Body of pancreas (tissue), 4 donors: ENCODE results near the gene TAS2R16. TPM values are rescaled to one million over a fixed set of nuclear protein-coding genes. Genes with fewer than 3 reads are reported as not detected.

ENCODE experiments used
- ATAC-seq: fragments of 150-250 bp; one replicate; pipeline ENCODE4 v1.9.1; 2016
- DNase-seq, 4 donors: peaks; one replicate each; pipeline ENCODE4 v3.0.0-alpha.2; 2019
- H3K27ac ChIP-seq, 4 donors: fragments of 200-600 bp; sonication (generic); 1 replicate in 3 of 4; 2 replicates in 1 of 4; pipeline versions ENCODE4 v1.5.1 to v1.6.1; 2016 to 2019; ENCODE audit warnings: mild to moderate bottlenecking in 1 of 4, mixed read lengths in 1 of 4, moderate library complexity in 1 of 4
- H3K27me3 ChIP-seq, 2 donors: fragments of 200-600 bp; sonication (generic); one replicate each; pipeline ENCODE4 v1.6.0; 2016; ENCODE audit warnings: mild to moderate bottlenecking in 1 of 2
- H3K36me3 ChIP-seq, 2 donors: fragments of 200-600 bp; sonication (generic); replicated peaks in 1 of 2; 2 replicates each; pipeline ENCODE4 v1.5.1; 2016; ENCODE audit warnings: low read depth in 2 of 2; ENCODE audit not compliant: insufficient read depth in 1 of 2
- H3K4me1 ChIP-seq: fragments of 200-600 bp; sonication (generic); one replicate; pipeline ENCODE4 v1.6.0; 2016
- H3K4me3 ChIP-seq, 2 donors: fragments of 200-600 bp; sonication (generic); 1 replicate in 1 of 2; 2 replicates in 1 of 2; pipeline ENCODE4 v1.5.1; 2016 to 2019
- H3K9me3 ChIP-seq, 3 donors: fragments of 200-600 bp; sonication (generic); 1 replicate in 2 of 3; 2 replicates in 1 of 3; pipeline ENCODE4 v1.5.1; 2016
- POLR2A ChIP-seq, 3 donors: fragments of 450-650 bp; IDR thresholded peaks; one replicate each; pipeline ENCODE4 v1.6.1; 2016; ENCODE audit warnings: antibody characterized with exemption in 3 of 3, mild to moderate bottlenecking in 2 of 3
- WGBS, 2 donors: methylation state at CpG; one replicate each; pipeline ENCODE4 v1.1.5; 2017; 5-methylcytosine and 5-hydroxymethylcytosine counted together
- intact Hi-C: fragments of 100-400 bp; cut with DNase I; formaldehyde crosslinking; loops from one replicate; pipeline ENCODE4 v1.15.1; 2023
- total RNA-seq, 2 donors: library from RNA; depleted of rRNA; stranded (reverse); fragments of >200 nt; gene quantifications; one replicate each; pipeline ENCODE4 v1.1.0, GENCODE V29; 2016
- TF ChIP-seq, protein P1 (sequence below), 7 experiments: fragments of 450-650 bp in 4 of 7; fragments of 200-600 bp in 3 of 7; sonication (generic) in 3 of 7; IDR thresholded peaks; one replicate each; pipeline ENCODE4 v1.5.1; 2016 to 2019; ENCODE audit warnings: antibody characterized with exemption in 7 of 7

Gene TAS2R16
- total RNA-seq, 2 donors from 2014 or later = not detected

DNA sequence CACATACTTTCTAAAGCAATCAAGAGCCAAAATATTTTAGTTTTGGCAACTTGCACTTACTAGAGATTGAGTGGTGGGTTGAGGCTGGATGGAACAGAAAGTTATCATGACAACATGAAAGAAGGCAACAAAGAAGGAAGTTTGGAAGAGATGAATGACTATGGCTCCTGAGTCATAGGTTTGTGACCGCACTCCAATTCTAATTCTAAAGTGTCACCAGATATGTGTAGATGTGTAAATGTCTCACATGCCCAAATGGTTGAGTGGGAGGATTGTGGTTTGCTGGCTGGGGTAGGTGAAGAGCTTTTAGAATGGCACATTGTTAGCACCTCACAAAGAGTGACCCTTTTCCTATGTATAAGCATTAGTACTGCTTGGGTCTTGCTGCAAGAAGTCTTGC lies 20.2 kb downstream of the TAS2R16 start:
- no peak for DNase-seq
- no peak overlapping the region for H3K27ac ChIP-seq
- H3K9me3 ChIP-seq = no peaks in the 10 kb centered on the region
- no peak for ATAC-seq
- H3K36me3 ChIP-seq = no peaks in the 10 kb centered on the region
- 88 to 100% methylated on average over 1 of the region's 1 CpG for WGBS, 2 donors
- H3K4me1 ChIP-seq = no peaks in the 10 kb centered on the region
- intact Hi-C loops = no loop called here
- TF ChIP-seq, protein P1, sequence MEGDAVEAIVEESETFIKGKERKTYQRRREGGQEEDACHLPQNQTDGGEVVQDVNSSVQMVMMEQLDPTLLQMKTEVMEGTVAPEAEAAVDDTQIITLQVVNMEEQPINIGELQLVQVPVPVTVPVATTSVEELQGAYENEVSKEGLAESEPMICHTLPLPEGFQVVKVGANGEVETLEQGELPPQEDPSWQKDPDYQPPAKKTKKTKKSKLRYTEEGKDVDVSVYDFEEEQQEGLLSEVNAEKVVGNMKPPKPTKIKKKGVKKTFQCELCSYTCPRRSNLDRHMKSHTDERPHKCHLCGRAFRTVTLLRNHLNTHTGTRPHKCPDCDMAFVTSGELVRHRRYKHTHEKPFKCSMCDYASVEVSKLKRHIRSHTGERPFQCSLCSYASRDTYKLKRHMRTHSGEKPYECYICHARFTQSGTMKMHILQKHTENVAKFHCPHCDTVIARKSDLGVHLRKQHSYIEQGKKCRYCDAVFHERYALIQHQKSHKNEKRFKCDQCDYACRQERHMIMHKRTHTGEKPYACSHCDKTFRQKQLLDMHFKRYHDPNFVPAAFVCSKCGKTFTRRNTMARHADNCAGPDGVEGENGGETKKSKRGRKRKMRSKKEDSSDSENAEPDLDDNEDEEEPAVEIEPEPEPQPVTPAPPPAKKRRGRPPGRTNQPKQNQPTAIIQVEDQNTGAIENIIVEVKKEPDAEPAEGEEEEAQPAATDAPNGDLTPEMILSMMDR (IDR thresholded peaks at IDR 0.05) = no peak
- no peak for TF ChIP-seq POLR2A (IDR thresholded peaks at IDR 0.05)
- H3K4me3 ChIP-seq = no peak overlapping the region
- no peaks in the 10 kb centered on the region for H3K27me3 ChIP-seq

DNA sequence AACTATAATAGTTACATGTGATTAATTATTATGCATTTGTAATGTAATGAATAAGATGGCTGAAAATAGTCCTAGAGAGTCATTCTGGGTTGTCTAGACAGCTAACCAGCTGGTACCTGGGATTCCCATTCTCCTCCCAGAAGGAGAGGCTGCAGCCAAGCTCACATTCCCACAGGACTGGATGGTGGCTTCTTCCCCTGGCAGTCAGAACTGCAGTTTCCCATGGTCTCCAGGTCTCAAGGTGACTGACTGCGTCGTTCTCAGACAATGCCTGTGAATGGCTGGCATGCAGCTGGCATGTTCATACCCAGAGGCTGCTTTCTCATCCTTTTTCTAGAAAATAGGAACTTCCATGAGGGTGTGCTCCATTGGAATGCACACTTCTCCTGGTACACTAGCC lies 21.3 kb downstream of the TAS2R16 start:
- TF ChIP-seq, protein P1 (IDR thresholded peaks at IDR 0.05) = no peak
- no peak for TF ChIP-seq POLR2A (IDR thresholded peaks at IDR 0.05)
- DNase-seq = no peak
- no peak overlapping the region for H3K27ac ChIP-seq

DNA sequence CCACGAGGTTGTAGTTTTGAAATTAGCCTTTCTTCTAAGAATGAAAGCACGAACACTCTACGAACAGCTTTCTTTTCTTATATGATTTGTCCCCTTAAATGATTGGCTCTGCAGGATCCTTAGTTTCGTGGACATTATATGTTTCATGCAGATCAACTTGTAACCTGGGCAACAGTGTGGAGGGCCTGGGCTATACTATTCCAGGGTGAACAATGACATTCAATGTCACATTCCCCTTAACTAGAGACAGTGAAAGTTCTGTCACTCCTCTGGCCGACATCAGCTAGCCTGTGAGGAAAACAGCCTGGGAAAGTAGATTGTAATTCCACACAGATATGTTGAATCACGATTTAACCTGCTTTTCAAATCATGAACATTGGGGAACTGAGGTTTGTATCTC lies 23.4 kb downstream of the TAS2R16 start:
- no peaks in the 10 kb centered on the region for H3K4me1 ChIP-seq
- no peak overlapping the region for H3K27ac ChIP-seq
- DNase-seq (no peak), ATAC-seq (no peak)
- no peaks in the 10 kb centered on the region for H3K9me3 ChIP-seq
- no peaks in the 10 kb centered on the region for H3K36me3 ChIP-seq
- H3K27me3 ChIP-seq = no peaks in the 10 kb centered on the region
- H3K4me3 ChIP-seq = no peak overlapping the region
- 79 to 85% methylated on average over 6 of the region's 6 CpGs for WGBS, 2 donors
- no peak for TF ChIP-seq POLR2A (IDR thresholded peaks at IDR 0.05)
- TF ChIP-seq, protein P1 (IDR thresholded peaks at IDR 0.05) = no peak
- intact Hi-C loops = no loop called here

More for the DNA sequence above, 21.3 kb downstream of the TAS2R16 start:
- no peaks in the 10 kb centered on the region for H3K36me3 ChIP-seq
- 67 to 100% methylated on average over 2 of the region's 2 CpGs for WGBS, 2 donors
- no peaks in the 10 kb centered on the region for H3K9me3 ChIP-seq
- H3K4me1 ChIP-seq = no peaks in the 10 kb centered on the region
- intact Hi-C loops = no loop called here
- no peaks in the 10 kb centered on the region for H3K27me3 ChIP-seq
- no peak overlapping the region for H3K4me3 ChIP-seq
- no peak for ATAC-seq

DNA sequence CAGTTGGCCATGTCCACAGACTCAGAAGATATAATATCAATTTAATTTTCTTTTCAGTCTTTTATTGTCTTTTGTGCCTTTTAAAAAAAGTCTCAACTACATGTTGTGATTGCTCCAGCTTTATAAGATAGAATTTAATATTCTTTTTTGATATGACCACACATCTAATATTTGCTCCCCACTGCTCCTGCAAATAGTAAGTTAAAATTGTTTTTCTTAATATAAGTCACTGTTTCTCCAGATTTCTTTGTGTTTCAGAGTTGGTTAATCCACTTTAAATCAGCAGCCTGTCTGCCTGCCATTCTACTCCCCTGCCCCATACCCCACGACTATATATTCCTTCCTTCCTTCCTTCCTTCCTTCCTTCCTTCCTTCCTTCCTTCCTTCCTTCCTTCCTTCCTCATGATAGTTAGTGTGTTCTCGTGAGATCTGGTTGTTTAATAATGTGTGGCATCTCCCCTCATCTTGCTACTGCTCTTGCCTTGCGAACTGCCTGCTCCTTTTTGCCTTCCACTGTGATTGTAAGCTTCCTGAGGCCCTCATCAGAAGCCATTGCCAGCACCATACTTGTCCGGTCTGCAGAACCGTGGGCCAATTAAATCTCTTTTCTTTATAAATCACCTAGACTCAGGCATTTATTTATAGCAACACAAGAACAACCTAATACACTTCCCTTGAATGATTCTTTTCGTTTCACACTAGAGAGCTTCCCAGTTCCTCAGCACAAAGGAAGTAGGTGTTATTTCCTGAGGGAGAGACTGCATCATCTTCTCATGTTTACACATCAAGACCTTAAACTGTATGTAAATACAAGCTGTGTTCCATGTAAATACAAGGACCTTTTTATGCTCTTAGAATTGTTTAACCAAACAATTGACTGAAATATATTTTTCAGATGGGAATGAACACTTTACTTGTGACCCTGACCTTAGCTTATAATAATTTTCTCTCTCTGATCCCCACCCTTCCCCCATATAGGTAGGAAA lies 24.5 kb downstream of the TAS2R16 start:
- Histone ChIP-seq H3K27me3 (no peaks in the 10 kb centered on the region), H3K9me3 (no peaks in the 10 kb centered on the region), H3K4me3 (no peak overlapping the region), H3K27ac (no peak overlapping the region), H3K36me3 (no peaks in the 10 kb centered on the region), H3K4me1 (no peaks in the 10 kb centered on the region)
- TF ChIP-seq, protein P1 (IDR thresholded peaks at IDR 0.05) = no peak
- TF ChIP-seq POLR2A (IDR thresholded peaks at IDR 0.05) = no peak
- DNase-seq = no peak
- WGBS, 2 donors = 68 to 72% methylated on average over 5 to 6 of the region's 6 CpGs
- intact Hi-C loops = no loop called here
- no peak for ATAC-seq
